ENCODE data around the gene ZBTB25. TPM values are rescaled to one million over a fixed set of nuclear protein-coding genes. Genes with fewer than 3 reads are reported as not detected.

Gene ZBTB25
- total RNA-seq, 1 experiment from 2014 or later = 19.0 TPM

DNA sequence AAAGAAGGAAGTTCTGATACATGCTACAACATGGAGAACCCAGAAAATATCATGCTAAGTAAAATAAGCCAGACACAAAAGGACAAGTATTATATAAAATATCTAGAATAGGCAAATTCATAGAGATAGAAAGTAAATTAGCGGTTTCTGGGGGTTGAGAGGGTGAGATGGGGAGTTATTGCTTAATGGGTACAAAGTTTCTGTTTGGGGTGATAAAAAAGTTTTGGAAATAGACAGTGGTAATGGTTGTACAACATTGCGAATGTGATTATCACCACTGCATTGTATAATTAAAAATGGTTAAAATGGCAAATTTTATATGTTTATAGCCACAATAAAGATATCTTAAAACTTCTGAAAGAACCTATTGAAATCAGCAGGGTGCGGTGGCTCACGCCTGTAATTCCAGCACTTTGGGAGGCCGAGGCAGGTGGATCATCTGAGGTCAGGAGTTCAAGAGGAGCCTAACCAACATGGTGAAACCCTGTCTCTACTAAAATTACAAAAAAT is 15.0 kb downstream of the ZBTB25 start:
- Histone ChIP-seq H3K4me3 (replicated peaks in 1 of 2; ENCODE audit: low read depth in 1 of 2, low read length in 2 of 2) (no peak overlapping the region), H2AFZ (ENCODE audit: low read depth, low read length, poor library complexity, severe bottlenecking) (no peak overlapping the region), H3K27me3 (ENCODE audit: insufficient read depth, low read length) (no peaks in the 10 kb centered on the region), H3K4me2 (ENCODE audit: low read length) (no peak overlapping the region), H3K9me3 (ENCODE audit: control insufficient read depth in 1 of 2, insufficient read depth in 1 of 2, low read depth in 1 of 2, low read length in 2 of 2) (no peaks in the 10 kb centered on the region), H3K9me2 (ENCODE audit: insufficient read depth) (no peaks in the 10 kb centered on the region), H3K27ac (ENCODE audit: low read depth, low read length) (no peak overlapping the region), H3K79me2 (ENCODE audit: insufficient read depth, low read length) (peaks cover 6% of the 10 kb centered on the region; the same call in 1 of the 2 replicates), H4K20me1 (ENCODE audit: insufficient read depth) (no peaks in the 10 kb centered on the region), H3K36me3 (ENCODE audit: control insufficient read depth in 1 of 2, insufficient read depth in 2 of 2, low read length in 2 of 2) (peaks cover 27 to 33% of the 10 kb centered on the region in 2 experiments), H3K4me1 (ENCODE audit: control insufficient read depth in 1 of 2, insufficient read depth in 2 of 2, low read length in 2 of 2) (no peaks in the 10 kb centered on the region), H3K9ac (ENCODE audit: low read length) (no peak overlapping the region)
- intact Hi-C loops (cut with micrococcal nuclease) = no loop called here
- ChIA-PET RAD21 (ENCODE audit: low non-redundant PET in 1 of 2, low total read pairs in 2 of 2, uncharacterized antibody in 2 of 2, unreplicated experiment in 2 of 2) (no interaction called here), CTCF (interaction anchor here (0.9 kb wide), 1 partner anchor 10 kb away, joined by 3 read pairs; no protein-coding TSS in a partner anchor), POLR2A (no interaction called here)
- no peak for ATAC-seq
- DNase-seq (ENCODE audit: low read depth, low spot score) = no peak
- no peak for TF ChIP-seq YY1 (IDR thresholded peaks at IDR 0.05; ENCODE audit: extremely low read depth, insufficient replicate concordance, low read depth, low read length)
- TF ChIP-seq, protein P1, sequence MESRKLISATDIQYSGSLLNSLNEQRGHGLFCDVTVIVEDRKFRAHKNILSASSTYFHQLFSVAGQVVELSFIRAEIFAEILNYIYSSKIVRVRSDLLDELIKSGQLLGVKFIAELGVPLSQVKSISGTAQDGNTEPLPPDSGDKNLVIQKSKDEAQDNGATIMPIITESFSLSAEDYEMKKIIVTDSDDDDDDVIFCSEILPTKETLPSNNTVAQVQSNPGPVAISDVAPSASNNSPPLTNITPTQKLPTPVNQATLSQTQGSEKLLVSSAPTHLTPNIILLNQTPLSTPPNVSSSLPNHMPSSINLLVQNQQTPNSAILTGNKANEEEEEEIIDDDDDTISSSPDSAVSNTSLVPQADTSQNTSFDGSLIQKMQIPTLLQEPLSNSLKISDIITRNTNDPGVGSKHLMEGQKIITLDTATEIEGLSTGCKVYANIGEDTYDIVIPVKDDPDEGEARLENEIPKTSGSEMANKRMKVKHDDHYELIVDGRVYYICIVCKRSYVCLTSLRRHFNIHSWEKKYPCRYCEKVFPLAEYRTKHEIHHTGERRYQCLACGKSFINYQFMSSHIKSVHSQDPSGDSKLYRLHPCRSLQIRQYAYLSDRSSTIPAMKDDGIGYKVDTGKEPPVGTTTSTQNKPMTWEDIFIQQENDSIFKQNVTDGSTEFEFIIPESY (IDR thresholded peaks at IDR 0.05; ENCODE audit: extremely low read depth, insufficient replicate concordance, low read length) = no peak
- no peak for TF ChIP-seq FOSL1 (IDR thresholded peaks at IDR 0.05; ENCODE audit: low read depth)
- no peak for TF ChIP-seq CBX3 (IDR thresholded peaks at IDR 0.05; ENCODE audit: low read depth)
- TF ChIP-seq, protein P2, sequence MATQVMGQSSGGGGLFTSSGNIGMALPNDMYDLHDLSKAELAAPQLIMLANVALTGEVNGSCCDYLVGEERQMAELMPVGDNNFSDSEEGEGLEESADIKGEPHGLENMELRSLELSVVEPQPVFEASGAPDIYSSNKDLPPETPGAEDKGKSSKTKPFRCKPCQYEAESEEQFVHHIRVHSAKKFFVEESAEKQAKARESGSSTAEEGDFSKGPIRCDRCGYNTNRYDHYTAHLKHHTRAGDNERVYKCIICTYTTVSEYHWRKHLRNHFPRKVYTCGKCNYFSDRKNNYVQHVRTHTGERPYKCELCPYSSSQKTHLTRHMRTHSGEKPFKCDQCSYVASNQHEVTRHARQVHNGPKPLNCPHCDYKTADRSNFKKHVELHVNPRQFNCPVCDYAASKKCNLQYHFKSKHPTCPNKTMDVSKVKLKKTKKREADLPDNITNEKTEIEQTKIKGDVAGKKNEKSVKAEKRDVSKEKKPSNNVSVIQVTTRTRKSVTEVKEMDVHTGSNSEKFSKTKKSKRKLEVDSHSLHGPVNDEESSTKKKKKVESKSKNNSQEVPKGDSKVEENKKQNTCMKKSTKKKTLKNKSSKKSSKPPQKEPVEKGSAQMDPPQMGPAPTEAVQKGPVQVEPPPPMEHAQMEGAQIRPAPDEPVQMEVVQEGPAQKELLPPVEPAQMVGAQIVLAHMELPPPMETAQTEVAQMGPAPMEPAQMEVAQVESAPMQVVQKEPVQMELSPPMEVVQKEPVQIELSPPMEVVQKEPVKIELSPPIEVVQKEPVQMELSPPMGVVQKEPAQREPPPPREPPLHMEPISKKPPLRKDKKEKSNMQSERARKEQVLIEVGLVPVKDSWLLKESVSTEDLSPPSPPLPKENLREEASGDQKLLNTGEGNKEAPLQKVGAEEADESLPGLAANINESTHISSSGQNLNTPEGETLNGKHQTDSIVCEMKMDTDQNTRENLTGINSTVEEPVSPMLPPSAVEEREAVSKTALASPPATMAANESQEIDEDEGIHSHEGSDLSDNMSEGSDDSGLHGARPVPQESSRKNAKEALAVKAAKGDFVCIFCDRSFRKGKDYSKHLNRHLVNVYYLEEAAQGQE (IDR thresholded peaks at IDR 0.05; ENCODE audit: low read depth) = no peak
- no peak for TF ChIP-seq EZH2 (IDR thresholded peaks at IDR 0.05)
- TF ChIP-seq POLR2AphosphoS5 (IDR thresholded peaks at IDR 0.05; ENCODE audit: low read depth, low read length) = no peak
- TF ChIP-seq, protein P3, sequence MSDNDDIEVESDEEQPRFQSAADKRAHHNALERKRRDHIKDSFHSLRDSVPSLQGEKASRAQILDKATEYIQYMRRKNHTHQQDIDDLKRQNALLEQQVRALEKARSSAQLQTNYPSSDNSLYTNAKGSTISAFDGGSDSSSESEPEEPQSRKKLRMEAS (IDR thresholded peaks at IDR 0.05) = no peak
- TF ChIP-seq SP1 (IDR thresholded peaks at IDR 0.05; ENCODE audit: low read depth) = no peak
- no peak for TF ChIP-seq EZH2phosphoT487 (IDR thresholded peaks at IDR 0.05; ENCODE audit: borderline replicate concordance)
- TF ChIP-seq ELF1 (IDR thresholded peaks at IDR 0.05; ENCODE audit: borderline replicate concordance, low read depth) = no peak
- BruUV-seq (replicated peaks) = no TSS peak

Data from HCT116 (cell line).